K562 (cell line): ENCODE results near the gene EXOC5. TPM values are rescaled to one million over a fixed set of nuclear protein-coding genes. Genes with fewer than 3 reads are reported as not detected.

ENCODE experiments used
- BHLHE40 ChIP-seq: IDR thresholded peaks from 2 replicates; pipeline ENCODE4 v1.6.1; 2011; ENCODE audit warnings: low read length, improper control_type of control experiment
- HBP1 ChIP-seq: fragments of 450-650 bp; formaldehyde crosslinking; IDR thresholded peaks from 2 replicates; pipeline ENCODE4 v1.4.0; 2022; ENCODE audit warnings: missing genetic modification characterization
- HCFC1 ChIP-seq: IDR thresholded peaks from 2 replicates; pipeline ENCODE4 v1.6.1; 2012; ENCODE audit warnings: low read depth, low read length, improper control_type of control experiment
- KAT7 ChIP-seq: sonication (generic); formaldehyde crosslinking; IDR thresholded peaks from 2 replicates; pipeline ENCODE4 v1.8.0; 2022; ENCODE audit warnings: missing genetic modification reagents, mild to moderate bottlenecking, borderline replicate concordance
- KLF16 ChIP-seq: IDR thresholded peaks from 2 replicates; pipeline ENCODE4 v1.6.1; 2016; ENCODE audit warnings: antibody characterized with exemption
- PML ChIP-seq: IDR thresholded peaks from 2 replicates; pipeline ENCODE4 v1.6.1; 2012; ENCODE audit warnings: low read length, inconsistent platforms
- POLR2B ChIP-seq: fragments of 450-650 bp; IDR thresholded peaks from 2 replicates; pipeline ENCODE4 v1.6.1; 2018; ENCODE audit warnings: low read depth; ENCODE audit not compliant: partially characterized antibody
- SIN3A ChIP-seq, 2 experiments: fragments of 150-350 bp in 1 of 2; IDR thresholded peaks; 2 replicates each; pipeline ENCODE4 v1.6.1; 2011 to 2016; ENCODE audit warnings: borderline replicate concordance in 2 of 2, low read depth in 2 of 2, low read length in 2 of 2, mild to moderate bottlenecking in 2 of 2, moderate library complexity in 2 of 2; ENCODE audit not compliant: control insufficient read depth in 1 of 2
- TFAP4 ChIP-seq: sonication (generic); formaldehyde crosslinking; IDR thresholded peaks from 2 replicates; pipeline ENCODE4 v1.8.0; 2022; ENCODE audit warnings: missing genetic modification reagents, mild to moderate bottlenecking, moderate library complexity, borderline replicate concordance
- WHSC1 ChIP-seq: IDR thresholded peaks from one replicate; pipeline ENCODE4 v1.6.1; 2012; ENCODE audit warnings: low read length, control low read depth, inconsistent platforms
- ZC3H4 ChIP-seq: sonication (generic); formaldehyde crosslinking; IDR thresholded peaks from 2 replicates; pipeline ENCODE4 v1.9.0; 2021; ENCODE audit warnings: missing genetic modification reagents, borderline replicate concordance
- ZNF311 ChIP-seq: fragments of 250-450 bp; sonication (Bioruptor Pico); IDR thresholded peaks from 2 replicates; pipeline ENCODE4 v1.4.0; 2020; ENCODE audit warnings: mild to moderate bottlenecking, moderate library complexity
- ZNF551 ChIP-seq: fragments of 250-450 bp; sonication (Bioruptor Pico); IDR thresholded peaks from 2 replicates; pipeline ENCODE4 v1.5.0; 2021; ENCODE audit warnings: mild to moderate bottlenecking, moderate library complexity
- ZNF699 ChIP-seq: fragments of 250-450 bp; sonication (Bioruptor Pico); IDR thresholded peaks from 2 replicates; pipeline ENCODE4 v1.8.0; 2021; ENCODE audit warnings: mild to moderate bottlenecking, moderate library complexity; ENCODE audit not compliant: insufficient replicate concordance
- polyA plus RNA-seq, 8 experiments: library from polyadenylated mRNA; depleted of rRNA in 4 of 8; stranded (reverse) in 5 of 8; unstranded in 3 of 8; fragments of >200 nt; fragmentation: Nextera tagmentation in 2 of 8; fragmentation: Illumina TruSeq in 1 of 8; extraction: Ambion mirVana in 2 of 8; extraction: Trizol in 1 of 8; gene quantifications; 2 replicates each; pipeline versions ENCODE4 v1.2.1 to v1.2.3, GENCODE V29; 2011 to 2014; ENCODE audit warnings: inconsistent platforms in 1 of 8, missing spikeins in 1 of 8
- total RNA-seq, 7 experiments: library from RNA; depleted of rRNA in 6 of 7; stranded (reverse); fragments of >200 nt in 6 of 7; fragmentation: Illumina TruSeq in 2 of 7; extraction: Trizol in 2 of 7; gene quantifications; 2 replicates each; pipeline versions ENCODE4 v1.2.1 to v1.2.3, GENCODE V29; 2011 to 2021; ENCODE audit warnings: low replicate concordance in 1 of 7
- TF ChIP-seq, protein P1 (sequence below), 2 experiments: fragments of 450-650 bp in 1 of 2; sonication (generic) in 1 of 2; formaldehyde crosslinking in 1 of 2; IDR thresholded peaks; 2 replicates each; pipeline versions ENCODE4 v1.7.1 to v1.9.0; 2016 to 2022; ENCODE audit warnings: inconsistent platforms in 1 of 2, mild to moderate bottlenecking in 1 of 2, missing genetic modification reagents in 1 of 2

EXOC5 gene
- total and polyA plus RNA-seq, 9 of the 15 experiments (the other 6 are each of a cell fraction or from before 2014, with no cell fraction given), result 5.7 to 50.3 (median 32.0) TPM

- TF ChIP-seq ZC3H4 (no peak), ZNF311 (CRISPR knock-in tag) (no peak), BHLHE40 (no peak; the same call in 1 of the 2 replicates), WHSC1 (no peak), HBP1 (CRISPR knock-in tag) (no peak), TFAP4 (CRISPR knock-in tag) (peak; percentile 94), KLF16 (peak; percentile 50; the same call in 1 of the 2 replicates), PML (peak; percentile 54; the same call in 1 of the 2 replicates), SIN3A (IDR thresholded peaks at IDR 0.05; ENCODE audit: borderline replicate concordance in 2 of 2, control insufficient read depth in 1 of 2, low read depth in 2 of 2, low read length in 2 of 2) (peak; percentile 7 to 50; a peak in 1 of 4 replicates), KAT7 (CRISPR knock-in tag) (no peak), ZNF551 (CRISPR knock-in tag) (no peak), HCFC1 (peak; percentile 7; the same call in 1 of the 2 replicates), POLR2B (peak; percentile 29), ZNF699 (CRISPR knock-in tag) (no peak)
- TF ChIP-seq, protein P1, sequence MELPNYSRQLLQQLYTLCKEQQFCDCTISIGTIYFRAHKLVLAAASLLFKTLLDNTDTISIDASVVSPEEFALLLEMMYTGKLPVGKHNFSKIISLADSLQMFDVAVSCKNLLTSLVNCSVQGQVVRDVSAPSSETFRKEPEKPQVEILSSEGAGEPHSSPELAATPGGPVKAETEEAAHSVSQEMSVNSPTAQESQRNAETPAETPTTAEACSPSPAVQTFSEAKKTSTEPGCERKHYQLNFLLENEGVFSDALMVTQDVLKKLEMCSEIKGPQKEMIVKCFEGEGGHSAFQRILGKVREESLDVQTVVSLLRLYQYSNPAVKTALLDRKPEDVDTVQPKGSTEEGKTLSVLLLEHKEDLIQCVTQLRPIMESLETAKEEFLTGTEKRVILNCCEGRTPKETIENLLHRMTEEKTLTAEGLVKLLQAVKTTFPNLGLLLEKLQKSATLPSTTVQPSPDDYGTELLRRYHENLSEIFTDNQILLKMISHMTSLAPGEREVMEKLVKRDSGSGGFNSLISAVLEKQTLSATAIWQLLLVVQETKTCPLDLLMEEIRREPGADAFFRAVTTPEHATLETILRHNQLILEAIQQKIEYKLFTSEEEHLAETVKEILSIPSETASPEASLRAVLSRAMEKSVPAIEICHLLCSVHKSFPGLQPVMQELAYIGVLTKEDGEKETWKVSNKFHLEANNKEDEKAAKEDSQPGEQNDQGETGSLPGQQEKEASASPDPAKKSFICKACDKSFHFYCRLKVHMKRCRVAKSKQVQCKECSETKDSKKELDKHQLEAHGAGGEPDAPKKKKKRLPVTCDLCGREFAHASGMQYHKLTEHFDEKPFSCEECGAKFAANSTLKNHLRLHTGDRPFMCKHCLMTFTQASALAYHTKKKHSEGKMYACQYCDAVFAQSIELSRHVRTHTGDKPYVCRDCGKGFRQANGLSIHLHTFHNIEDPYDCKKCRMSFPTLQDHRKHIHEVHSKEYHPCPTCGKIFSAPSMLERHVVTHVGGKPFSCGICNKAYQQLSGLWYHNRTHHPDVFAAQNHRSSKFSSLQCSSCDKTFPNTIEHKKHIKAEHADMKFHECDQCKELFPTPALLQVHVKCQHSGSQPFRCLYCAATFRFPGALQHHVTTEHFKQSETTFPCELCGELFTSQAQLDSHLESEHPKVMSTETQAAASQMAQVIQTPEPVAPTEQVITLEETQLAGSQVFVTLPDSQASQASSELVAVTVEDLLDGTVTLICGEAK (IDR thresholded peaks at IDR 0.05), result peak; percentile 81
- TF ChIP-seq, protein P1 (CRISPR knock-in tag; IDR thresholded peaks at IDR 0.05), result no peak
These were observed at the start of gene EXOC5, which contains the start of gene AP5M1 (continued) for GRCh38 chr14:57268161-57269069.
